Chondrocyte (in vitro differentiated cells): Measurements from ENCODE around the gene IRAK2. TPM values are rescaled to one million over a fixed set of nuclear protein-coding genes. Genes with fewer than 3 reads are reported as not detected.
"Not testable (repeated sequence)": the region's sequence is repeated elsewhere in the genome, so short reads cannot be mapped to it uniquely, and the experiment has no call there.

Experiments
- DNase-seq: peaks from one replicate; pipeline ENCODE4 v3.0.0; 2021; ENCODE audit warnings: mixed read lengths, low spot score
- H3K27ac Mint-ChIP-seq: one replicate; pipeline ENCODE4 v1.8.0; 2021; ENCODE audit warnings: mild to moderate bottlenecking, moderate library complexity, mixed read lengths; ENCODE audit not compliant: unreplicated experiment
- H3K27me3 Mint-ChIP-seq: 2 replicates; pipeline ENCODE4 v1.8.0; 2021; ENCODE audit warnings: low read depth, mixed read lengths
- H3K36me3 Mint-ChIP-seq: 2 replicates; pipeline ENCODE4 v1.8.0; 2021; ENCODE audit warnings: low read depth, mixed read lengths
- H3K4me1 Mint-ChIP-seq: 2 replicates; pipeline ENCODE4 v1.8.0; 2021; ENCODE audit warnings: low read depth, mild to moderate bottlenecking, mixed read lengths
- H3K4me3 Mint-ChIP-seq: one replicate; pipeline ENCODE4 v1.8.0; 2021; ENCODE audit warnings: mild to moderate bottlenecking, moderate library complexity, mixed read lengths; ENCODE audit not compliant: unreplicated experiment
- H3K9me3 Mint-ChIP-seq: 2 replicates; pipeline ENCODE4 v1.8.0; 2021; ENCODE audit warnings: low read depth, mixed read lengths
- total RNA-seq: library from RNA; stranded (reverse); gene quantifications from 3 replicates; pipeline ENCODE4 v1.2.1, GENCODE V29; 2021
- TF ChIP-seq, protein P1 (sequence below): fragments of 200-600 bp; sonication (generic); IDR thresholded peaks from 2 replicates; pipeline ENCODE4 v1.5.0; 2021; ENCODE audit warnings: antibody characterized with exemption, mild to moderate bottlenecking, moderate library complexity

The IRAK2 gene
- total RNA-seq, 1 donor from 2014 or later = 1.6 TPM

DNA sequence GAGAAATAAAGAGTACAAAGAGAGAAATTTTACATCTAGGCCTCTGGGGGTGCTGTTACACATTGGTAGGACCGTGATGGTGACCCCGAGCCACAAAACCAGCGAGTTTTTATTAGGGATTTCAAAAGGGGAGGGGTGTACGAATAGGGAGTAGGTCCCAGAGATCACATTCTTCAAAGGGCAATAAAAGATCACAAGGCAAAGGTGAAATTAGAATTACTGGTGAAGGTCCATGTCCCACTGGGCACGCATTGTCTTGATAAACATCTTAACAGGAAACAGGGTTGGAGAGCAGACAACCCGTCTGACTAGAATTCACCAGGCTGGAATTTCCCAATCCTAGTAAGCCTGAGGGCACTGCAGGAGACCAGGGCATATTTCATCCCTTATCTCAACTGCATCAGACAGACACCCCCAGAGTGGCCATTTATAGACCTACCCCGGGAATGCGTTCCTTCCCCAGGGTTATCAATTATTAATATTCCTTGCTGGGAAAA lies 4.3 kb downstream of the IRAK2 start:
- peaks cover 20% of the 10 kb centered on the region for H3K4me1 Mint-ChIP-seq
- peak overlapping the region; percentile 2 for H3K27ac Mint-ChIP-seq
- peaks cover 7% of the 10 kb centered on the region for H3K9me3 Mint-ChIP-seq
- TF ChIP-seq, protein P1, sequence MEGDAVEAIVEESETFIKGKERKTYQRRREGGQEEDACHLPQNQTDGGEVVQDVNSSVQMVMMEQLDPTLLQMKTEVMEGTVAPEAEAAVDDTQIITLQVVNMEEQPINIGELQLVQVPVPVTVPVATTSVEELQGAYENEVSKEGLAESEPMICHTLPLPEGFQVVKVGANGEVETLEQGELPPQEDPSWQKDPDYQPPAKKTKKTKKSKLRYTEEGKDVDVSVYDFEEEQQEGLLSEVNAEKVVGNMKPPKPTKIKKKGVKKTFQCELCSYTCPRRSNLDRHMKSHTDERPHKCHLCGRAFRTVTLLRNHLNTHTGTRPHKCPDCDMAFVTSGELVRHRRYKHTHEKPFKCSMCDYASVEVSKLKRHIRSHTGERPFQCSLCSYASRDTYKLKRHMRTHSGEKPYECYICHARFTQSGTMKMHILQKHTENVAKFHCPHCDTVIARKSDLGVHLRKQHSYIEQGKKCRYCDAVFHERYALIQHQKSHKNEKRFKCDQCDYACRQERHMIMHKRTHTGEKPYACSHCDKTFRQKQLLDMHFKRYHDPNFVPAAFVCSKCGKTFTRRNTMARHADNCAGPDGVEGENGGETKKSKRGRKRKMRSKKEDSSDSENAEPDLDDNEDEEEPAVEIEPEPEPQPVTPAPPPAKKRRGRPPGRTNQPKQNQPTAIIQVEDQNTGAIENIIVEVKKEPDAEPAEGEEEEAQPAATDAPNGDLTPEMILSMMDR = peak; percentile 48
- DNase-seq = no peak
- H3K36me3 Mint-ChIP-seq = no peaks in the 10 kb centered on the region
- H3K27me3 Mint-ChIP-seq = no peaks in the 10 kb centered on the region
- H3K4me3 Mint-ChIP-seq = no peak overlapping the region

DNA sequence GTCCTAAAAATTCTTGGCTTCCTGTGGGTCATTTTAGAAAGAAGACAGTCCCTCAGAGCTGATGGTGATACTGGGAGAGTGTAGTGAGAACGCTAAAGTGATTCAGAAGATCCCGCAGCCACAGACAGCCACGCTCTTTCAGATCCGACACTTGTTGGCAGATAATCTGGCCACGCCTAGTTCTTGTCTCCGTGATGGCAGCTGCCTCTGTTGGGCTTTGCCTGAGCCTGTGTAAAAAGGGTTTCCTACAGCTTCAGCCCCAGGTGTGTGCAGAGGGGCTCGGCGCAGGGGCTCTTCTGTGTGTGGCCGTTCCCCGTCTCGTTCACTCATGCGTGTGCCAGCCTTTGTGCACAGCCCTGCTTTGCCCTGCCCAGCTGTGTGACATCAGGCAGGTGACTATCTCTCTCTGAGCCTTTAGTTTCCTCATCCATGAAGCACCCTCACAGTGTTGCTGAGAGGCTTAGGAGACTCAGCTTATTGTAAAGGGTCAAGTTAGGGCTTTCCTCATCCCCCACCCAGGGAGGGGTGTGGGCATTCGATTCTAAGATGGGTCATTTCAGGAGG lies 6.3 kb downstream of the IRAK2 start:
- Mint-ChIP-seq H3K27me3 (no peaks in the 10 kb centered on the region), H3K4me1 (peaks cover 22% of the 10 kb centered on the region), H3K9me3 (peaks cover 7% of the 10 kb centered on the region), H3K4me3 (no peak overlapping the region), H3K36me3 (peaks cover under 1% of the 10 kb centered on the region), H3K27ac (no peak overlapping the region)
- no peak for DNase-seq
- TF ChIP-seq, protein P1 = no peak

DNA sequence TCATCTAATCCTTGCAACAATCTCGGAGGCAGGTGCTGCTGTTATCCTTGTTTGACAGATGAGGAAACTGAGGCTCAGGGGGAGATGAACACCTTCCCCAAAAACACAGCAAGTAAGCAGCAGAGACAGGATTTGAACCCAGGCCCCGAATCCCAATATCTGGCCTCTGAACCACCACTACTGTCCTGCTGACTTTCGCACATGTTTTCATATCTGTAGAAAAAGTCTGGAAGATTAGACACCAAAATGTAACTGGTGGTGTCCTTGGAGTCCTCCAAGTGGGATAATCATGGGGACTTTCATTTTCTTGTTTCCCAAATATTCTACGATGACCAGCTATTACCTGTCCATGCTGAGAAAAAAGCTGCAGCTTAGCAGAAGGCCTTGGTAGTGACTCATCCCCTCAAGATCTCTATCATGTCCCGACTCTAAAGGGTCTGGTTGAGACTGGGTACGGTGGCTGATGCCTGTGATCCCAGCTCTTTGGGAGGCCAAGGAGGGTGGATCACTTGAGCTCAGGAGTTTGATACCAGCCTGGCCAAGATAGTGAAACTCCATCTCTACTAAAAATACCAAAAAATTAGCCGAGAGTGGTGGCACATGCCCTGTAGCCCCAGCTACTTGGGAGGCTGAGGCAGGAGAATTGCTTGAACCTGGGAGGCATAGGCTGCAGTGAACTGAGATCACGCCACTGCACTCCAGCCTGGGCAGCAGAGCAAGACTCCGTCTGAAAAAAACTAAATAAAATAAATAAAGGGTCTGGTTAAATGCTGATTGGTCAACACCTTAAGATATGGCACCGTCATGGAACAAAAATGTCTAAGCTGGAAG lies 8.6 kb downstream of the IRAK2 start:
- DNase-seq = no peak
- peaks cover 7% of the 10 kb centered on the region for H3K9me3 Mint-ChIP-seq
- no peaks in the 10 kb centered on the region for H3K27me3 Mint-ChIP-seq
- peaks cover 14% of the 10 kb centered on the region for H3K4me1 Mint-ChIP-seq
- H3K4me3 Mint-ChIP-seq = no peak overlapping the region
- TF ChIP-seq, protein P1 = no peak
- H3K27ac Mint-ChIP-seq = peak overlapping the region; percentile 84
- peaks cover 1% of the 10 kb centered on the region for H3K36me3 Mint-ChIP-seq

DNA sequence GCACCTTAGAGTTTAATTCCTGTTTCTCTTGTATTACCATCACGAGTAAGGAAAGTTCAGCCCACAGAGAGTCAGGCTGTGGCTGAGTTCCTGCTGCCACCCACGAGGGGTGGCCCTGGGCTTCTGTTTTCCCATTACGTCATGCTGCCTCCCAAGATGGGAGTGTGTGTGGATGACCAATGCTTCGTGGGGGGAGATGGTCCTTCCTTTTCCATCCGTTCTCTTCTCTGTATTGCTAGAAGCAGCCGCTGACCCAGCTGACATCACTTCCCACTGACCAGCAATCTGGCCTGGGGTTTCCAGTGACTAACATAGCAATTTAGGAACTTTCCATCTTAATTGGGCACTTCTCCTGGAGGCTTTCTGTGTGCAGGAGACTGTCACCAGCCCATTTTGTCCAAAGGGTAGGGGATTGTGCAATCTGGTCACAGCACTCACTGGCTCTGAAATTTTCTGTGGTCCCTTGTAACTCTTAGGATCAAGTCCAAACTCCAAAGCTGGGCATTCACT lies 9.3 kb downstream of the IRAK2 start:
- Mint-ChIP-seq H3K27ac (peak overlapping the region; percentile 84), H3K4me3 (peak overlapping the region; percentile 3), H3K4me1 (peaks cover 14% of the 10 kb centered on the region), H3K27me3 (no peaks in the 10 kb centered on the region), H3K36me3 (peaks cover 1% of the 10 kb centered on the region), H3K9me3 (peaks cover 3% of the 10 kb centered on the region)
- TF ChIP-seq, protein P1 = no peak
- no peak for DNase-seq

DNA sequence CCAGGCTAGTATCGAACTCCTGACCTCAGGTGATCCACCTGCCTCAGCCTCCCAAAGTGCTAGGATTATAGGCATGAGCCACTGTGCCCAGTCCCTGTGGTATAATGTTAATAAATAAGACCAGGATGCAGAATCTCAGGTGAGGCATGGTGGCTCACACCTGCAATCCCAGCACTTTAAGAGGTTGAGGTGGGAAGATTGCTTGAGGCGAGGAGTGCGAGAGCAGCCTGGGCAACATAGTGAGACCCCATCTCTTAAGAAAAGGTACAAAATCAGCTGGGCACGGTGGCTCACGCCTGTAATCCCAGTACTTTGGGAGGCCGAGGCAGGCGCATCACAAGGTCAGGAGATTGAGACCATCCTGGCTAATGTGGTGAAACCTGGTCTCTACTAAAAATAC lies 10.6 kb downstream of the IRAK2 start:
- not testable (repeated sequence) for H3K9me3 Mint-ChIP-seq, H3K27ac Mint-ChIP-seq

DNA sequence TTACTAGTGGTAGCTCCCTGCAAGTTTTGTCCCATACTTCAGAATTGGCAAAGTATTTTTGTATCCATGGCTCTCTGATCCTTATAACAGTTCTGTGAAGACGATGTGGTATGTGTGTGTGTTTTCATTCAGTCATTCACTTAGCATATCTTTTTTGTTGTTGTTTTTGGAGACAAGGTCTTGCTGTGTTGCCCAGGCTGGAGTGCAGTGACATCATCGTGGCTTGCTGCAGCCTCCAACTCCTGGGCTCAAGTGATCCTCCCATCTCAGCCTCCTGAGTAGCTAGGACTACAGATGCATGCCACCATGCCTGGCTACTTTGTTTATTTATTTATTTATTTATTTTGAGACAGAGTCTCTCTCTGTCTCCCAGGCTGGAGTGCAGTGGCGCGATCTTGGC lies 11.4 kb downstream of the IRAK2 start:
- not testable (repeated sequence) for H3K36me3 Mint-ChIP-seq, DNase-seq, H3K4me3 Mint-ChIP-seq, H3K9me3 Mint-ChIP-seq, H3K27ac Mint-ChIP-seq, H3K27me3 Mint-ChIP-seq
- peaks cover 14% of the 10 kb centered on the region for H3K4me1 Mint-ChIP-seq

More for the DNA sequence above, 10.6 kb downstream of the IRAK2 start:
- peaks cover 14% of the 10 kb centered on the region for H3K4me1 Mint-ChIP-seq
- H3K27me3 Mint-ChIP-seq, H3K4me3 Mint-ChIP-seq, H3K36me3 Mint-ChIP-seq, DNase-seq: not testable (repeated sequence)
